Measurements from ENCODE around the gene RASL10A.
A peak's percentile ranks its signal among the peaks of the same experiment; 100 is the strongest.

RASL10A gene

DNA sequence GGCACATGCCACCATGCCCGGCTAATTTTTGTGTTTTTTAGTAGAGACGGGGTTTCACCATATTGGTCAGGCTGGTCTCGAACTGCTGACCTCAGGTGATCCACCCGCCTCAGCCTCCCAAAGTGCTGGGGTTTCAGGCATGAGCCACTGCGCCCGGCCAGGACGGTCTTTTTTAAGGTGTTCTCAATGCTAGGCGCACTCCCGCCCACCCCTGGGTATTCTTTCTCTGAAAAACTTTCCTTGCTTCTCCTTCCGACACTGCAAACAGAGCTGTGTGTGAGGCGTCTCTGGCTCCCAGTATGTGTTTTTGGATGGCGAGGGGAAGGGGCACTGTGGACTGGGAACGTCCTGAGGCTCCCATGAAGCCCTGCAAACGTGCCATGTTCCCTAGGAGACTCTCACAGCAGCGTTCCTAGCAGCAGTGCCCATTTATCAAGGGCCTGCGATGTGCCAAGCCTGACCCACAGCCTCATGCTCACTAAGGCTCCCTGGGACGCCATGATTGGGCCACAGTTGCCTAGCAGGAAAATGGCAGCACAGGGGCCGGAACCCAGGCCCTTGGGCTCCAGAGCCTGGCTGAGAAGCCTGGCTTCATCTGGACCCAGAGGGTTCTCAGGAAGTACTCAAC is 2.4 kb upstream of the RASL10A start:
- DNase-seq (ENCODE audit: low read depth) = no peak

- DNase-seq (ENCODE audit: low read depth) = no peak
These were observed 788 bp upstream of the RASL10A start for GRCh38 chr22:29316141-29316828.

DNA sequence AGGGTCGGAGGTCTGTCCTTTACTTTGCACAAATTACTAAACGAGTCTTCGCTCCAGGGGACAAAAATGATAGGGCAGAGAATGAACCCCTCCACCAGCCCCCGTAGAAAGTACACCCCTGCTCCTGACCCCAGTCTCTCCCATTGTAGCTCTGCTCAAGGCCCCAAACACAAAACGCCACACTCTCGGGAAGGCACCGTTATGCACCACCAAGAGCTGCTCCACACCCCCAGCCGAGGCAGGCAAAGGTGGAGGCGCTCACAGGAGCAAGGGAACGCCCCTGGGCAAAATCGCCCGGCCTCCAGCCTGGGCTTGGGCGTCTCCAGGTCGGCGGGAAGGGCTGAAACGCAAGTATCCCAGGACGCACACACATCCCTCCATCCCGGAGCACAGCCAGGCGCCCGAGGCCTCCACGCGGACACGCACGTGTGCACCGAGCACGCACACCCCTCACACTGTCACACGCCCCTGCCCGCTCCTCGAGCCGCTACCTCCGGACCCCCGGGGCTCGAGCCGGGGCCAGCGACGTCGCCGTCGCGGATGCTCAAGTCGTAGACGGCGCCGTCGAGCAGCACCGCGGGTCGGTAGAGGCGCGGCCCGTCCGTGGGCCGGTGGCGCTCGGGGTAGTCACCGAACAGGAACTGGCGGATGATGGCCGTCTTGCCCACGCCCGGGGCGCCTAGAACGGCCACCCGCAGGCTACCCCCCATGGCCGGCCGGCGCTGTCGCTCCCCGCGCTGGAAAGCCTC is 786 bp downstream of the RASL10A start:
- no peak for DNase-seq (ENCODE audit: low read depth)

DNA sequence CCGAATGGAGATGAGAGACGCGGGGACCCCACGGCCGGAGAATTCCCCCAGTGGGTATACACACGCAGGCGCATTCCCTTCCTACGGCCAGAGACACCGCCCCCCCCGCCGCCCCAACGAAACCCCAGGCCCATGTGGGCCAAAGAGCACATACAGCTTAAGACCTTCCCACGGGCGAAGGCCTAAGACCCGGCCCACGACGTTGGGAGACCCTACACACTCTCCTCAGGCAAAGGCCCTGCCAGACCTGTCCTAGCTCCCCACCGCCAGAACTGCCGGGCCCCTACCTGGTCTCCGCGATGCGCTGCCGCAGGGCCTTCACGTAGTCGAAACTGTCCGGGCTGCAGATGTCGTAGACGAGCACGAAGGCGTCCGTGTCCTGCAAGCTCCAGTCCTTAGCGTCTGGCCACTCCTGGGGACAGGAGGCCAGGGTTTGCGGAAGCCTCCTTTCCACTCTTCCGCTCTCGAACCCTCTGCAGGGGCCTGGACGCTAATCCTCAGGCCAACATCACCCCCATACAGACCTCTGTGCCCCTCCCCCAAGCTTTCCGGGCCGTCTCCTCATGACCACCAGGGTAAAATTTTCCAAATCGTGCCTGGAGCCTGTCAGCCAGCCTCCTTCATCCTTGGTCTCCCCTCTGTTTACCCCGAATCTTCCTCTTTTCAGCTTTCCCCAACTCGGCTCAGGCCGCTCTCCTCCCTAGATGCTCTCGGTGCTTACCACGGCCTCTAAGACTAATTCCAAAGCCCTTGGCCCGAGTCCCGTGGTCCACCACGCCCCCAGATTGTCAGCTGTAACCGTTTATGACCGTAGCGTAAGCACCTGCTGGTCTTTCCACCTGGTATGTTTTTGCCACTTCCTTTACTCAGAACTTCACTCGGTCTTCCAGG is 1.7 kb downstream of the RASL10A start:
- DNase-seq (ENCODE audit: low read depth) = no peak

DNA sequence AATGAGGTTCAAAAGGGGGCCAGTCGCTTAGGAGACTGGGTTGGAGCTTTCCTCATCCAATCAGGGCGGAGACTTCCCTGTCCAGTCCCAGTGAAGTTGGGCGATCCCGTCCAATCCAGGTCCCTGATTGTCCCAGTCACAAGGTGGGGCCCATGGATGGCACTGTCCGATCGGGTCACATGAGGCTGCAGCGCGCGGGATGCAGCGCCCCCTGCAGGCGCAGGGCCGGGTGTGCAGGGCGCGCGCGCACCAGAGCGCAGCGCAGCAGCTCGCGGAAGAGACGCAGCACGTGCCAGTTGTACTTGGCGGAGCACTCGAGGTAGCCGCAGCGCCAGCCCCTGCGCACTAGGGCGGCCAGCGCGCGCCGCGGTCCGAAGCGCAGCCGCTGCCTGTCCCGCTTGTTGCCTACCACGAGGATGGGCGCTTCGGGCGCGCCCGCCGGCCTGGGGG is 2.3 kb downstream of the RASL10A start:
- DNase-seq (ENCODE audit: low read depth) = peak; percentile 55

- DNase-seq (ENCODE audit: low read depth) = no peak
These were observed 3.0 kb downstream of the RASL10A start for GRCh38 chr22:29312218-29313125.

GRCh38 chr22:29311464-29312217 is 3.9 kb downstream of the RASL10A start:
- DNase-seq (ENCODE audit: low read depth) = no peak

DNA sequence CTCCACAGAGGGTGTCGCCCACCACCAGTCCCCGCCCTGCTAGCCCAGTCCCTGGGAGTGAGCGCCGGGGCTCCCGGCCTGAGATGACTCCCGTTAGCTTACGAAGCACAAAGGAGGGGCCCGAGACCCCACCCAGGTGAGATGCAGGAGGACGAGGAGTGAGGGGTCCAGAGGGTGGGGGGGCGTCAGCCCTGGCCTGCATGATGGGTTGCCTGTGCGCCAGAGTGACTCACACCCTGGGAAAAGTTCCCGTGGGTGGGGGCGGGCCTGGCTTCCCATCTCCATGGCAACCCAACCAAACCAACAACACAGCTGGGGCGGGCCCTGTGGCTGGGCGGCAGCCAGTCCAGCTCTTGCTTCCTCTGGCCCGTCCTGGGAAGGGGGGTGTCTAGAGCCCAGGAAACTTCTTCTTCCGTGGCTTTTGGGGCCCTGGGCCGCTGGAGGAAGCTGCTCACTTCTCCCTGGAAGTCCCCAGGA is 4.6 kb downstream of the RASL10A start:
- peak; percentile 69 for DNase-seq (ENCODE audit: low read depth)

DNA sequence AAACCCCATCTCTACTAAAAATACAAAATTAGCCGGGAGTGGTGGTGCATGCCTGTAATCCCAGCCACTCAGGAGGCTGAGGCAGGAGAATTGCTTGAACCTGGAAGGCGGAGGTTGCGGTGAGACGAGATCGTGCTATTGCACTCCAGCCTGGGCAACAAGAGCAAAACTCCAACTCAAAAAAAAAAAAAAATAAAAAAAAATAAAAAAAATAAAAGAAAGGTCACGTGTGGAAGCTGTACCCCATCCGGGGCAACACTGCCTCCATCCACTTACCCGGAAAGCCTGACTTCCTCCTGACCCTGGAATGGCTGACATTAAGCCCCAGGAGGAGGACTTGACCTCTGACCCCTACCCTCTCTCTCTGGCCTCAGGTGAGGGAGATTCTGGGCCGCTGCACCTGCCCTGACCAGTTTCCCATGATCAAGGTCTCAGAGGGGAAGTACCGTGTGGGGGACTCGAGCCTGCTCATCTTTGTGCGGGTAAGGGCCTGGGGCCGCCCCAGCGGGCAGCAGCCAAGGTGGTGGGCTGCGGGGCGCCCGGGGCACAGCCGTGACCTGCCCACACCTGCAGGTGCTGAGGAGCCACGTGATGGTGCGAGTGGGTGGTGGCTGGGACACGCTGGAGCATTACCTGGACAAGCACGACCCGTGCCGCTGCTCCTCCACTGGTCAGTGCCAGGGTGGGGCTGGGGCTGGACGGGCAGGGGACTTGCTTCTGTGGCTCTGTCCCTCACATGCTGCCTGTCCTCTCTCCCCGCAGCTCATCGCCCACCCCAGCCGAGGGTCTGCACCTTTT is 5.2 kb downstream of the RASL10A start:
- no peak for DNase-seq (ENCODE audit: low read depth)

GRCh38 chr22:29309332-29310064 is 6.0 kb downstream of the RASL10A start:
- DNase-seq (ENCODE audit: low read depth) = no peak

DNA sequence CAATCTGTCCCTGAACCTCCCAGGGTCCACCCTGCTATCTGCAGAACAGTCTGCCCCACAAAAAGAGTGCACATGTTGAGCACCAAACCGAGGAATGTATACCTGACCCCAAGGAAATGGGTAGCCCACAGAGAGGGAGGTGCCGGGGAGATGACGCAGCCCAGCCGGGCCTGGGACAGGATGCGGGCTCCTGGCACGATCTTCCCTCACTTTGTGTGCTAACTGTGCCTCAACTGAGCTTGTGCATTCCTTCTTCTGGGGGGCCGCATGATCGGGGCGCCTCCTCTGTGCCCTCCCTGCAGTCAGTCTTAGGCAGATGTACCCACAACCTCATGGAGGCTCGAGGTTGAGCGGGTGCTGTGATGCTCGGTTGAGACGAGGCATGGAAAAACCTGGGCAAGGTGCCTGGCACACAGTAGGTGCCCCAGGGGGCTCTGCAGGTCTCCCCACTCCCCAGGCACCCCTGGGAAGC is 6.7 kb downstream of the RASL10A start:
- DNase-seq (ENCODE audit: low read depth) = peak; percentile 31

DNA sequence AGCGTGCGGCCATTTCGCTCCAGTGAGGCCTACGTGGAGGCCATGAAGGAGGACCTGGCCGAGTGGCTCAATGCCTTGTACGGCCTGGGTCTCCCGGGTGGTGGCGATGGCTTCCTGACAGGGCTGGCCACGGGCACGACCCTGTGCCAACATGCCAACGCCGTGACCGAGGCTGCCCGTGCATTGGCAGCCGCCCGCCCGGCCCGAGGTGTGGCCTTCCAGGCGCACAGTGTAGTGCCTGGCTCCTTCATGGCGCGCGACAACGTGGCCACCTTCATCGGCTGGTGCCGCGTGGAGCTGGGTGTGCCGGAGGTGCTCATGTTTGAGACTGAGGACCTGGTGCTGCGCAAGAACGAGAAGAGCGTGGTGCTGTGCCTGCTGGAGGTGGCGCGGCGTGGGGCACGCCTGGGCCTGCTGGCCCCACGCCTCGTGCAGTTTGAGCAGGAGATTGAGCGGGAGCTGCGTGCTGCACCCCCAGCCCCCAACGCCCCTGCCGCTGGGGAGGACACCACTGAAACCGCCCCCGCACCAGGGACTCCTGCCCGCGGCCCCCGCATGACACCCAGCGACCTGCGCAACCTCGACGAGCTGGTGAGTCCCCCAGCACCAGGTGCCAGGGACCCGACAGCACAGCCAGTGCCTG is 7.2 kb downstream of the RASL10A start:
- no peak for DNase-seq (ENCODE audit: low read depth)

DNA sequence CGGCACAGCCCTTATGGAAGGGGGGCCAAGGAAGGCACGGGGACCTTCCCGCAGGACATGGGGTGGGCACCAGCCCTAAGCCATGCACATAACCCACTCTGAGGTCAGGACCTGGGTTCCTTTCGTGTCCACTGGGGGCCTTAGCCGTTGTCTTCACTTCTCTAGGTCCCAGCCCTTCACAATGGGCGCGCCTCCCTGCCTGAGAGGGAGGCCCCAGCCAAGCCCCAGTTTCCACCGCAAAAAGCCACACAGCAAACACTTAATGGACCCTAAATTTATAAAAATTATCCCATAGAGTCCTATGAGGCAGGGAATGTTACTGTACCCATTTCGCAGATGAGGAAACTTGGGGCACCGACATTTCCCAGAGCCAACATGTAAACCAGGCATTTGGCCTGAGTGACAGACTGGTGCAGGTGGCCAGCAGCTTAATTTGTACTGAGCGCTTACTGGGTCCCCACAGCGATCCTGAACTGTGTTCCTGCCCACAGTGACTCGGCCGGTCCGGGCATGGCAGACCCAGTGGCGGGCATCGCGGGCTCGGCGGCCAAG is 7.8 kb downstream of the RASL10A start:
- DNase-seq (ENCODE audit: low read depth) = no peak

DNA sequence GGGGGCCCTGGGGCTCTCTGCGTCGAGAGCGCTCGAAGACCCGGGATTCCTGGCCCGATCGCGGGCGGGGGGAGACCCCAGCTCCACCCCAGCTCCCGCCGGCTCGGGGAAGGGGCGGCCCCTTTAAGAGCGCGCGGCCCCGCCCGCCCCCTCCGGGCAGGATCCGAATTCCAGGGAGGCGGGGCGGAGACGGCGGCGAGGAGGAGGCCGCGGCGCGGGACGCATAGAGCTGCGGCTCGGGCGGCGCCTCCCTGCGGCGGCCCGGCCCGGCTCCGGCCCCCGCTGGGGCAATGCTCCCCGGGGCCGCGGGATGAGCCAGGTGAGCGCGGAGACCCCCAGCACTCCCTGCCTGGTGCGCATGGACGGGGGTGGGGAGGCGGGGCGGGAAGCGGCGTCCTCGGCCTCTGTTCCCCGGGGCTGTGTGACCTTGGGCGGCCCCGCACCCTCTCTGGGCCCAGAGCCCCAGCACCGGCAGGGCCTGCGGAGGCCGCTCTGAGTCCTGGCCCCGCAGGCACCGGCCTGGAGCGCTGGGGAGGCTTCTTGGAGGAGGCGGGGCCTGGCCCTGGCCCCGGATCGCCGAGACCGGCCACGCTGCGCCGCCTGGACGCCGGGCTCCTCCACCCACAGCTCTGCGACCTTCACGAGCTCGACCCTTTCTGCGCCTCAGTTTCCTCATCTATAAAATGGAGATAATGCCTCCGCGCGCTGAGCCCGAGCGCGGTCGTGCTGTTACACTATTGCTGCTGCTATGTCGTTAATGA is 8.5 kb downstream of the RASL10A start:
- DNase-seq (ENCODE audit: low read depth) = peak; percentile 34

DNA sequence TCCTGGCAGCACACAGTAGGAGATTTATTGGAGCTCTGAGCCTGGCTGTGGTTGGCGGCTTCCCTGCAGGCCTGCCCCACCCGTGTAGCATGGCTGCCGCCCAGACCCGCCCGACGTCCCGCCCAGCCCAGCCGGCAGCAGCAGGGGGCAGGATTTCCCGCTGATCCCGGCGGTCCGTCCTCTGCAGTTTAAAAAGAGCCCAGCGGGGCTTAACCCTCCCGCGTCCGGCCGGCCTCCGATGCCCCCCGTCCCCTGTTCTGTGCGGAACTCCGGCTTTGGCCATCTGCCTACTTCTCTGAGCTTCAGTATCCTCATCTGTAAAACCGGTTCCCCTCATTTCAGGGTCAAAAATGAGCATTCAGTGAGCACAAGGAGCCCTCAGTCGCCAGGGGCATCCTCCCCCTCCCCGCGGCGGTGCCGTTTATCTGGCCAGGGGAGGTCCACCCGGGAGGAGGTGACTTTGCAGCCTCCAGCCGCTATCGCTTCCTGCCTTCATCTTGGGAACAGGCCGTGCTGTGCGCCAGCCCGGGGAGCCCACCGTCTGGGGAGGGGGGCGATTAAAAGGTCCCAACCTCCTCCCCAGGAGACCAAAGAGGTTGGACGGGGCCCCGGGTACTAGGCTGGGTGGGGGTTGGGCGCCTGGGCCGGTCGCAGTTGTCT is 9.2 kb downstream of the RASL10A start, which contains the start of gene GAS2L1:
GAS2L1 (plus strand) TSS at position 476 of the 660 bp plus-strand sequence. CDS start 1,456 bp downstream, outside the sequence.
- peak; percentile 33 for DNase-seq (ENCODE audit: low read depth)

GRCh38 chr22:29305836-29306174 is 9.7 kb downstream of the RASL10A start:
- no peak for DNase-seq (ENCODE audit: low read depth)
